Panc1 (cell line): ENCODE results near the gene FMN2.

Experiments used
- POLR2AphosphoS5 ChIP-seq: IDR thresholded peaks from 2 replicates; pipeline ENCODE4 v1.6.1; 2012; ENCODE audit warnings: mild to moderate bottlenecking, low read depth, low read length, moderate library complexity
- REST ChIP-seq, 2 experiments: IDR thresholded peaks; 2 replicates each; pipeline ENCODE4 v1.6.1; 2011 to 2012; ENCODE audit warnings: low read depth in 2 of 2, control low read depth in 1 of 2, low read length in 1 of 2, mild to moderate bottlenecking in 1 of 2, moderate library complexity in 1 of 2; ENCODE audit not compliant: insufficient read depth in 1 of 2
- SIN3A ChIP-seq: IDR thresholded peaks from 2 replicates; pipeline ENCODE4 v1.6.1; 2012; ENCODE audit warnings: low read depth, mild to moderate bottlenecking, low read length, moderate library complexity, borderline replicate concordance; ENCODE audit not compliant: insufficient read depth
- TF ChIP-seq, protein P1 (sequence below): fragments of 450-650 bp; IDR thresholded peaks from 2 replicates; pipeline ENCODE4 v1.5.1; 2017; ENCODE audit warnings: mild to moderate bottlenecking

DNA sequence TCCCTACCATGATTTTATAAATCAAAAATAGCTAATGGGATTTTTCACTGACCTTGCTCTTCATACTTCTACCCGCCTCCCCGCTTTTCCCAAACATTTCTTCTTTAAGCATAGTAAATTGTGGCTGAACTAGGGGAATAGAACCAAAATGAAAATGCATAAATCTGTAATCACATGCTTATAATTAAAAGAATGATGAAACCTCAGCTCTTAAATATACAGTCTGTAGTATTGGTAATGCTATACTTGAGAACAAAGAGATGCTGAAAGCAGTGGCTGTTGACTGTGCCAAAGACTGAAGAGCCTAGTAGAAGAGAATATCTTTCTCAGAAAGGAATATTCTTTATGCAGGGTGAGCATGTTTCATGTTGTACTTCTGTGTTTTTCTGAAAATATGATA lies 271.1 kb downstream of the FMN2 start:
- TF ChIP-seq, protein P1, sequence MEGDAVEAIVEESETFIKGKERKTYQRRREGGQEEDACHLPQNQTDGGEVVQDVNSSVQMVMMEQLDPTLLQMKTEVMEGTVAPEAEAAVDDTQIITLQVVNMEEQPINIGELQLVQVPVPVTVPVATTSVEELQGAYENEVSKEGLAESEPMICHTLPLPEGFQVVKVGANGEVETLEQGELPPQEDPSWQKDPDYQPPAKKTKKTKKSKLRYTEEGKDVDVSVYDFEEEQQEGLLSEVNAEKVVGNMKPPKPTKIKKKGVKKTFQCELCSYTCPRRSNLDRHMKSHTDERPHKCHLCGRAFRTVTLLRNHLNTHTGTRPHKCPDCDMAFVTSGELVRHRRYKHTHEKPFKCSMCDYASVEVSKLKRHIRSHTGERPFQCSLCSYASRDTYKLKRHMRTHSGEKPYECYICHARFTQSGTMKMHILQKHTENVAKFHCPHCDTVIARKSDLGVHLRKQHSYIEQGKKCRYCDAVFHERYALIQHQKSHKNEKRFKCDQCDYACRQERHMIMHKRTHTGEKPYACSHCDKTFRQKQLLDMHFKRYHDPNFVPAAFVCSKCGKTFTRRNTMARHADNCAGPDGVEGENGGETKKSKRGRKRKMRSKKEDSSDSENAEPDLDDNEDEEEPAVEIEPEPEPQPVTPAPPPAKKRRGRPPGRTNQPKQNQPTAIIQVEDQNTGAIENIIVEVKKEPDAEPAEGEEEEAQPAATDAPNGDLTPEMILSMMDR: no peak
- TF ChIP-seq POLR2AphosphoS5: no peak
- no peak for TF ChIP-seq SIN3A
- TF ChIP-seq REST (IDR thresholded peaks at IDR 0.05; ENCODE audit: insufficient read depth in 1 of 2, low read depth in 2 of 2, low read length in 1 of 2): no peak
